HG03565 (cell line): ENCODE results near the gene TM2D3.

Experiments
- ATAC-seq: cut with Tn5 transposase; IDR thresholded peaks from one replicate; pipeline ENCODE4 v1.9.1; 2021; ENCODE audit warnings: mild to moderate bottlenecking, moderate library complexity; ENCODE audit not compliant: unreplicated experiment

Gene TM2D3

GRCh38 chr15:101608201-101608600 lies 44.0 kb downstream of the TM2D3 start:
- no peak for ATAC-seq

GRCh38 chr15:101607108-101607507 lies 45.1 kb downstream of the TM2D3 start:
- ATAC-seq = no peak

DNA sequence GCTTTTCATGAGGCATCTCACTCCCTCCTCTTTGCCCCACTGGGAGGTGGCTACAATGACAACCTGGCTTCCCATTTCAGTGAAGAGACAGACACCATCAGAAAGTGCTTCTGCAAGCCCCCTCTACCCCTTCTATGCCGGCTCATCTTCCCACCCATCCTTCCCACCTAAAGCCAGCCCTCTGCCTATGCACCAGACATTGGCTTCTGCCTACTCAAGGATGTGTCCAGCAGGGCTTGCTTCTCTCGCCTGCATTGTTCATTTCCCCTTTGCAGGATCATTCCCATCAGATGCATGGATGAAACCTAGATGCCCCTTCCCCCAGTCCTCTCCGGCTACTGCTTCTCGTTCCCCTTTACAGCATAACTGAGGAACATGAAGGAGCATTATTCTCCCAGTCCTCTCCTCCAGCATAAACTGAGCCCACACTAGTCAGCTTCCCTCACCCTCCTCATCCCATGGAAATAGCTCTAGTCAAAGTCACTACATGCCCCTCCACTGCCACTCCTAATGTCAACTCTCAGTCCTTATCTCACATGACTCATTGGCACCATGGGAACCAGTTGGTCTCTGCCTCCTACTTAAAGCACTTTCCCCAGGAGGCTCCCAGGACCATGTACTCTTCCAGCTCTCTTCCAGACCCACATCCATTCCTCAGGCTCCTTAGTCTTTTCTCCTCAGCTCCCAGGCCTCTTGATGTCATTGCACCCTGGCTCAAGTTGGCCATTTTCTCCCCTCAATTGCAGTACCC lies 47.9 kb downstream of the TM2D3 start:
- no peak for ATAC-seq

DNA sequence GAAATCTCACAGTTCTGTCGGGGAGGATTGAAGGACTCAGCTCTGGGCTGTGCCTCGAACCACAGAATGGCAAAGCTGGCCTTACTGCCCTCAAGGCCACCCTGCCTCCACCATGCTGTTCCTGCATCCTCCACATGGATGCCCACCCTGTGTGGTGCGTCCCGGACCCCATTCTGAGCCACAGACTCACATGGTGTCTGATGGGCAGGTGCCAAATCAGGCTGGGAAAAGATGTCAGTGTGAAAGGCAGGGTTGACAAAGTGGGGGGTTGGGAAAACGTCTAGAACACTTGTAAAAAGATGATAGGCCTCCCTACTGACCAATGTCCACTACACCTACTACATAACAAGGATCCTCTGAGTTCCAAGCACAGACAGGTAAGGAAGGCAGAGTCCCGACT lies 49.4 kb downstream of the TM2D3 start:
- ATAC-seq = no peak

- no peak for ATAC-seq
Measured at GRCh38 chr15:101600035-101600434, 52.1 kb downstream of the TM2D3 start.

- ATAC-seq = no peak
Measured at GRCh38 chr15:101599091-101599490, 53.1 kb downstream of the TM2D3 start.

DNA sequence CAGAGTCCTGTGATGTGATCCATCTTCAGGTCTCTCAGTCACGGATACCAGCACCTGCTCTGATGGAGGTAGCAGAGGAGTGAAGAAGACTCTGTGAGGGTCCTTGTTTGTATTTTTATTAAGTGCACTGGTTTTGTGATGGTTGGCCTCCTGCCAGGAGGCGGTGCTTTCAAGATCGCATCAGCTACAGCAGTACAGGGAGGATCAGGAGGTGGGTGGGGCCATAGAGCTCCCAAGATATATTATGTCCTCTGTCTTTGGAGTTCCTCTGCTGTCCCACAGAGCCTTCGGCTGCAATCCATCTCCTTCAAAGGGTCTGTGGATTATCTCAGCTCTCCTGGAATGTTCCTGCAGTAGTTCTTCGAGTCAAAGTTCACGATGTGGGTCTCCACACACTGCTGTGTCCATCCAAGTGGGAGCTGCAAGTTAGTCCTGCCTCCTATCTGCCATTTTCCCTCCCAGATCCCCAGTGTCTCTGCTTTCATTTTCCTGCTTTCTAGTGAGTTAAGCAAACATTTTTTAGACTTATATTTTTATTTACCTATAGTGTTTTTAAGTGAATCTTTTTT lies 54.7 kb downstream of the TM2D3 start:
- no peak for ATAC-seq

DNA sequence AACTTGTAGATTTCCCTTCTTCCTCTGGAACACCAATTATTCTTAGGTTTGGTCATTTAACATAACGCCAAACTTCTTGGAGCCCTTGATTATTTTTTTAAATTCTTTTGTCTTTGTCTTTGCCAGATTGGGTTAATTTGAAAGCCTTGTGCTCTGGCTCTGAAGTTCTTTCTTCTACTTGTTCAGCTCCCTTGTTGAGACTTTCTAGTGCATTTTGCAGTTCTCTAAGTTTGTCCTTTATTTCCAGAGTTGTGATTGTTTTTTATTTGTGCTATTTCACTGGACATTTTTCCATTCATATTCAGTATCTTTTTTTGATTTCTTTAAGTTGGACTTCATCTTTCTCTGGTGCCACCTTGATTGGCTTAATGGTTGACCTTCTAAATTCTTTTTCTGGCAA lies 55.5 kb downstream of the TM2D3 start:
- no peak for ATAC-seq
